DOHH2 (cell line): ENCODE measurements around the gene SPRR3.

Experiments used
- H3F3A ChIP-seq: fragments of 200-600 bp; sonication (generic), shearing (Covaris generic); 2 replicates; pipeline ENCODE4 v1.6.0; 2016; ENCODE audit warnings: antibody characterized with exemption, mild to moderate bottlenecking; ENCODE audit not compliant: control insufficient read depth, insufficient read depth
- H3K27ac ChIP-seq: fragments of 200-600 bp; sonication (generic); 2 replicates; pipeline ENCODE4 v1.5.1; 2014; ENCODE audit warnings: low read depth, mild to moderate bottlenecking, low read length, moderate library complexity
- H3K27me3 ChIP-seq: fragments of 200-600 bp; sonication (generic); 2 replicates; pipeline ENCODE4 v1.6.1; 2014; ENCODE audit warnings: mild to moderate bottlenecking, low read length, mixed read lengths; ENCODE audit not compliant: control insufficient read depth
- H3K36me3 ChIP-seq: fragments of 200-600 bp; sonication (generic); 2 replicates; pipeline ENCODE4 v1.6.1; 2014; ENCODE audit warnings: mild to moderate bottlenecking, low read length, moderate library complexity, mixed read lengths; ENCODE audit not compliant: control insufficient read depth
- H3K4me1 ChIP-seq: fragments of 200-600 bp; sonication (generic); 2 replicates; pipeline ENCODE4 v1.6.1; 2014; ENCODE audit warnings: mild to moderate bottlenecking, low read length, mixed read lengths; ENCODE audit not compliant: control insufficient read depth
- H3K4me2 ChIP-seq: fragments of 200-600 bp; sonication (generic); 2 replicates; pipeline ENCODE4 v1.6.0; 2014; ENCODE audit warnings: mild to moderate bottlenecking, low read length, moderate library complexity
- H3K4me3 ChIP-seq: fragments of 200-600 bp; sonication (generic); 2 replicates; pipeline ENCODE4 v1.5.1; 2014; ENCODE audit warnings: mild to moderate bottlenecking, low read length, mixed read lengths
- H3K79me2 ChIP-seq: fragments of 200-600 bp; sonication (generic); 2 replicates; pipeline ENCODE4 v1.6.1; 2014; ENCODE audit warnings: mild to moderate bottlenecking, low read length, mixed read lengths; ENCODE audit not compliant: control insufficient read depth
- H3K9me2 ChIP-seq: fragments of 200-600 bp; sonication (generic); replicated peaks from 2 replicates; pipeline ENCODE4 v1.6.1; 2014; ENCODE audit warnings: mild to moderate bottlenecking, low read length, mixed read lengths; ENCODE audit not compliant: control insufficient read depth
- H3K9me3 ChIP-seq: fragments of 200-600 bp; sonication (generic); 2 replicates; pipeline ENCODE4 v1.6.1; 2014; ENCODE audit warnings: antibody characterized with exemption, low read length, mixed read lengths; ENCODE audit not compliant: control insufficient read depth, insufficient read depth
- H4K20me1 ChIP-seq: fragments of 200-600 bp; sonication (generic); 2 replicates; pipeline ENCODE4 v1.6.0; 2014; ENCODE audit warnings: low read depth, mild to moderate bottlenecking, antibody characterized with exemption, low read length, moderate library complexity; ENCODE audit not compliant: control insufficient read depth, insufficient read depth
- CTCF ChIP-seq: fragments of 200-600 bp; sonication (generic); IDR thresholded peaks from one replicate; pipeline ENCODE4 v1.5.1; 2014; ENCODE audit warnings: antibody characterized with exemption, mild to moderate bottlenecking, low read depth, low read length; ENCODE audit not compliant: poor library complexity, severe bottlenecking
- EZH2phosphoT487 ChIP-seq: fragments of 200-600 bp; sonication (generic); IDR thresholded peaks from 2 replicates; pipeline ENCODE4 v1.6.1; 2017; ENCODE audit warnings: borderline replicate concordance, mild to moderate bottlenecking, antibody characterized with exemption, low read length, moderate library complexity, mixed read lengths

SPRR3 gene

GRCh38 chr1:152995842-152996241 lies 5.7 kb upstream of the SPRR3 start:
- Histone ChIP-seq H3K27ac (no peak overlapping the region), H3K79me2 (no peaks in the 10 kb centered on the region)
- no peak for TF ChIP-seq EZH2phosphoT487
- no peak for TF ChIP-seq CTCF

GRCh38 chr1:152996633-152997400 lies 4.7 kb upstream of the SPRR3 start:
- Histone ChIP-seq H3F3A (no peaks in the 10 kb centered on the region), H3K9me2 (no peaks in the 10 kb centered on the region), H3K79me2 (no peaks in the 10 kb centered on the region), H3K27me3 (no peaks in the 10 kb centered on the region), H3K27ac (no peak overlapping the region), H4K20me1 (no peaks in the 10 kb centered on the region), H3K36me3 (no peaks in the 10 kb centered on the region), H3K4me3 (no peak overlapping the region), H3K4me1 (no peaks in the 10 kb centered on the region), H3K4me2 (no peak overlapping the region), H3K9me3 (no peaks in the 10 kb centered on the region)
- no peak for TF ChIP-seq CTCF
- TF ChIP-seq EZH2phosphoT487, result no peak

More at GRCh38 chr1:152995842-152996241, 5.7 kb upstream of the SPRR3 start:
- Histone ChIP-seq H4K20me1 (no peaks in the 10 kb centered on the region), H3K27me3 (no peaks in the 10 kb centered on the region), H3K4me3 (no peak overlapping the region), H3K9me2 (no peaks in the 10 kb centered on the region), H3K4me1 (no peaks in the 10 kb centered on the region), H3K4me2 (no peak overlapping the region), H3F3A (no peaks in the 10 kb centered on the region), H3K9me3 (no peaks in the 10 kb centered on the region), H3K36me3 (no peaks in the 10 kb centered on the region)

GRCh38 chr1:152997901-152998300 lies 3.6 kb upstream of the SPRR3 start:
- no peaks in the 10 kb centered on the region for H3K79me2 ChIP-seq
- H3K4me1 ChIP-seq, result no peaks in the 10 kb centered on the region
- H3K4me2 ChIP-seq, result no peak overlapping the region
- H3K9me2 ChIP-seq, result no peaks in the 10 kb centered on the region
- H3K36me3 ChIP-seq, result no peaks in the 10 kb centered on the region
- no peak overlapping the region for H3K27ac ChIP-seq
- TF ChIP-seq EZH2phosphoT487, result no peak
- no peak for TF ChIP-seq CTCF
- H3K27me3 ChIP-seq, result no peaks in the 10 kb centered on the region
- H3F3A ChIP-seq, result no peaks in the 10 kb centered on the region
- no peak overlapping the region for H3K4me3 ChIP-seq
- H4K20me1 ChIP-seq, result no peaks in the 10 kb centered on the region
- H3K9me3 ChIP-seq, result no peaks in the 10 kb centered on the region
